Loucy (cell line): ENCODE data around the gene OGA.
A peak's percentile ranks its signal among the peaks of the same experiment; 100 is the strongest.

Experiments
- H2AFZ ChIP-seq: fragments of 200-600 bp; sonication (generic); 2 replicates; pipeline ENCODE4 v1.6.0; 2016; ENCODE audit warnings: antibody characterized with exemption, mild to moderate bottlenecking, low read length, moderate library complexity
- H3F3A ChIP-seq: fragments of 200-600 bp; 2 replicates; pipeline ENCODE4 v1.6.0; 2016; ENCODE audit warnings: antibody characterized with exemption, low read depth, mild to moderate bottlenecking
- H3K27me3 ChIP-seq: fragments of 200-600 bp; sonication (generic); 2 replicates; pipeline ENCODE4 v1.6.1; 2014; ENCODE audit warnings: low read length, mild to moderate bottlenecking; ENCODE audit not compliant: insufficient read depth, poor library complexity, severe bottlenecking
- H3K36me3 ChIP-seq: fragments of 200-600 bp; sonication (generic); 2 replicates; pipeline ENCODE4 v1.6.1; 2016; ENCODE audit warnings: low read length; ENCODE audit not compliant: insufficient read depth
- H3K4me1 ChIP-seq: fragments of 200-600 bp; sonication (generic); 2 replicates; pipeline ENCODE4 v1.5.1; 2014; ENCODE audit warnings: low read length, mild to moderate bottlenecking; ENCODE audit not compliant: insufficient read depth, poor library complexity, severe bottlenecking
- H3K4me2 ChIP-seq: fragments of 200-600 bp; sonication (generic); 2 replicates; pipeline ENCODE4 v1.6.0; 2014; ENCODE audit warnings: antibody characterized with exemption, low read length, low read depth, mild to moderate bottlenecking; ENCODE audit not compliant: poor library complexity, severe bottlenecking
- H3K4me3 ChIP-seq: fragments of 200-600 bp; sonication (generic); 2 replicates; pipeline ENCODE4 v1.5.1; 2014; ENCODE audit warnings: low read length, mild to moderate bottlenecking, mixed read lengths; ENCODE audit not compliant: poor library complexity, severe bottlenecking
- H3K79me2 ChIP-seq: fragments of 200-600 bp; sonication (generic); 2 replicates; pipeline ENCODE4 v1.6.1; 2014; ENCODE audit warnings: low read length; ENCODE audit not compliant: insufficient read depth
- H3K9ac ChIP-seq: fragments of 200-600 bp; sonication (generic); 2 replicates; pipeline ENCODE4 v1.6.0; 2014; ENCODE audit warnings: mild to moderate bottlenecking, low read depth, low read length, moderate library complexity; ENCODE audit not compliant: poor library complexity, severe bottlenecking
- H3K9me2 ChIP-seq: fragments of 200-600 bp; sonication (generic); replicated peaks from 2 replicates; pipeline ENCODE4 v1.6.1; 2016; ENCODE audit warnings: low read depth, low read length, mixed read lengths
- H3K9me3 ChIP-seq: fragments of 200-600 bp; sonication (generic); 2 replicates; pipeline ENCODE4 v1.6.1; 2014; ENCODE audit warnings: mild to moderate bottlenecking, antibody characterized with exemption, low read length, low read depth; ENCODE audit not compliant: insufficient read depth
- H4K20me1 ChIP-seq: fragments of 200-600 bp; sonication (generic); 2 replicates; pipeline ENCODE4 v1.6.0; 2014; ENCODE audit warnings: antibody characterized with exemption, low read length, mild to moderate bottlenecking; ENCODE audit not compliant: insufficient read depth, poor library complexity, severe bottlenecking
- EZH2phosphoT487 ChIP-seq: fragments of 200-600 bp; IDR thresholded peaks from 2 replicates; pipeline ENCODE4 v1.6.1; 2018; ENCODE audit warnings: antibody characterized with exemption, mild to moderate bottlenecking, moderate library complexity, borderline replicate concordance
- TF ChIP-seq, protein P1 (sequence below): fragments of 200-600 bp; sonication (generic); conservative IDR thresholded peaks from 2 replicates; pipeline ENCODE4 v1.5.1; 2014; ENCODE audit warnings: mild to moderate bottlenecking, antibody characterized with exemption, low read length

OGA gene

DNA sequence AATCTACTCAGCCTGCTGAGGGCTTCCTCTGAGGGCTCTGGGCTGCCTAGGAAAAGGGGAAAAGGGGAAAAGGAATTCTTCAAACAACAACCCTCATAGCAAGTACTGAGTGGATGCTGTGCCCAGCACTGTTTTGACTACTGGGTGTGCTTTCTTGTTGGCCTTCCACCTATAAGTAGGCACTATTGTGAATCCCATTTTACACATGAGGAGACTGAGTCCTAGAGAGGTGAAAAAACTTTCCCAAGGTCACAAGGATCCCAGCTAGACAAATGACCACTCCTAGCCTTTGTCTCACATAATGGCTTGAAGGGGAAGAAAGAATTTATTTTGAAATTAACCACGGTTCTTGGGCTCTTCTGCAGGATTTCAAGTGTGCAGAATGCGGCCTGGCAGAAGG lies 59.4 kb downstream of the OGA start:
- no peaks in the 10 kb centered on the region for H3K27me3 ChIP-seq
- no peak for TF ChIP-seq EZH2phosphoT487
- TF ChIP-seq, protein P1, sequence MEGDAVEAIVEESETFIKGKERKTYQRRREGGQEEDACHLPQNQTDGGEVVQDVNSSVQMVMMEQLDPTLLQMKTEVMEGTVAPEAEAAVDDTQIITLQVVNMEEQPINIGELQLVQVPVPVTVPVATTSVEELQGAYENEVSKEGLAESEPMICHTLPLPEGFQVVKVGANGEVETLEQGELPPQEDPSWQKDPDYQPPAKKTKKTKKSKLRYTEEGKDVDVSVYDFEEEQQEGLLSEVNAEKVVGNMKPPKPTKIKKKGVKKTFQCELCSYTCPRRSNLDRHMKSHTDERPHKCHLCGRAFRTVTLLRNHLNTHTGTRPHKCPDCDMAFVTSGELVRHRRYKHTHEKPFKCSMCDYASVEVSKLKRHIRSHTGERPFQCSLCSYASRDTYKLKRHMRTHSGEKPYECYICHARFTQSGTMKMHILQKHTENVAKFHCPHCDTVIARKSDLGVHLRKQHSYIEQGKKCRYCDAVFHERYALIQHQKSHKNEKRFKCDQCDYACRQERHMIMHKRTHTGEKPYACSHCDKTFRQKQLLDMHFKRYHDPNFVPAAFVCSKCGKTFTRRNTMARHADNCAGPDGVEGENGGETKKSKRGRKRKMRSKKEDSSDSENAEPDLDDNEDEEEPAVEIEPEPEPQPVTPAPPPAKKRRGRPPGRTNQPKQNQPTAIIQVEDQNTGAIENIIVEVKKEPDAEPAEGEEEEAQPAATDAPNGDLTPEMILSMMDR: no peak
- no peak overlapping the region for H3K4me2 ChIP-seq
- no peaks in the 10 kb centered on the region for H3K79me2 ChIP-seq
- no peak overlapping the region for H3K4me3 ChIP-seq
- no peaks in the 10 kb centered on the region for H4K20me1 ChIP-seq
- H3K9me3 ChIP-seq: no peaks in the 10 kb centered on the region
- H3K36me3 ChIP-seq: no peaks in the 10 kb centered on the region
- H3K9ac ChIP-seq: no peak overlapping the region
- no peaks in the 10 kb centered on the region for H3F3A ChIP-seq
- no peaks in the 10 kb centered on the region for H3K4me1 ChIP-seq
- no peaks in the 10 kb centered on the region for H3K9me2 ChIP-seq
- no peak overlapping the region for H2AFZ ChIP-seq

DNA sequence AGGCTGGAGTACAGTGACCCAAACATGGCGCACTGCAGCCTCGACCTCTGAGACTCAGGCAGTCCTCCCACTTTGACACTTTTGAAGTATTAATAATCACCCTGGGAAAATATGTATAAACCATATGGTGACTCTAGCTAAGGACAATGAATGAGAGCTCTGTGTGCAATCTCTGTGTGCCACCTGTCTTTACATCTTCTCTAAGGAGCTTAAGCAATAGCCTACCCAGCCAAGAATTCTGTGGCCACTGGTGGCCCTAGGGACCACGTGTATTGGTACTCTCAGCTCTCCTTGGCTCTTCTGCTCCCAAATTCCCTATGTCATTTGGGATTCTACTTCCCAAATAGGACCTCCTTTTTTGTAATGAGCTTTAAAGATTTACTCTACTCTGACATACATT lies 66.0 kb downstream of the OGA start:
- Histone ChIP-seq H3K36me3 (no peaks in the 10 kb centered on the region), H3K79me2 (no peaks in the 10 kb centered on the region), H3K4me3 (no peak overlapping the region), H3K9me2 (no peaks in the 10 kb centered on the region), H3K4me1 (no peaks in the 10 kb centered on the region), H3K4me2 (no peak overlapping the region), H3K9me3 (no peaks in the 10 kb centered on the region), H3K27me3 (no peaks in the 10 kb centered on the region), H2AFZ (no peak overlapping the region), H3K9ac (no peak overlapping the region), H4K20me1 (no peaks in the 10 kb centered on the region), H3F3A (no peaks in the 10 kb centered on the region)
- TF ChIP-seq, protein P1: no peak
- TF ChIP-seq EZH2phosphoT487: no peak

DNA sequence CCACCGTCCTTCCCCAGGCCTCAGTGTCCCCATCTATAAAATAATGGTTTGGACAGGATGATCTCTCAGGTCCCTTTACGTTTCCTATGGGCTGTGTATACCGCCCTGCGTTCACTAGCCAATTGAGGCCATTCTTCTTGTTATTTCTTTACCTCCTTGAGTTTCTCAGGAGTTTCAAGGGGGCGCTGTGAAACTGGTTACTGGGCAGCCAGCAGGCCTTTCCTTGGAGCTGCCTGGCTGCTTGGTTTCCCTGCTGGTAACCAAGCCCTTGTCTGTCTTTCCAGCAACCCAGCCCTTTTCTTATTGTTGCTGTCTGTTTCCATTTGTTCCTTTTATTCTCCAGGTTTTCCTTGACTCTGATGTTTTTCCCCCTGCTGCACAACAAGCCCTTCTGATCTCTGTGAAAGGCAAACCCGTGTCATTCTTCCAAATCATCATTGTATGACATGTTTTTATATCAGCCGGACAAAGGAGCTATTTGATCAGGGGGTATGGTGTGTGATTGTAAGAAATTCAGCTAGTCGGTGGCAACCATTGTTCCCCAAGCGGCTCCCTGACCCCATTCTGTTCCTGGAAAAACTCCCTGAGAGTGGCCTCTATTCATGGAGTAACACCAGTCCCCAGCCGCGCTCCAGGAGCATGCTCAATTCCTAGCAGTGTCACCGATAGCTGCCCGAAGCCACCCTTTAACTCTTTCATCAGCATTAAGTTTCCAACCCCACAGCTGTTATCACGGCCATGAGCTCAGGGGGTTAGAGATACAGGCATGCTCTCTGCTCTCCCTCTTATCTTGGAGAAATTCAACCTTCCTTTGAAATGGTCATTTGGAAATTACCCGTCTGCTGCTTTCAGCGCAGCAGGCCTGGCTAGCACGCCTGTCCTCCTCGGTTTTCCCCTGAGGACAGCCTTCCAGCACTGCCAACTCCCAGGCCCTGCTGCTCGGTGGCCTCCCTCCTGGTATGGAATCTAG lies 68.9 kb downstream of the OGA start:
- H3K36me3 ChIP-seq: no peaks in the 10 kb centered on the region
- no peaks in the 10 kb centered on the region for H4K20me1 ChIP-seq
- no peak overlapping the region for H3K4me3 ChIP-seq
- H3K9me3 ChIP-seq: no peaks in the 10 kb centered on the region
- H3K79me2 ChIP-seq: no peaks in the 10 kb centered on the region
- no peaks in the 10 kb centered on the region for H3K9me2 ChIP-seq
- H3K4me1 ChIP-seq: no peaks in the 10 kb centered on the region
- no peaks in the 10 kb centered on the region for H3K27me3 ChIP-seq
- no peak overlapping the region for H3K9ac ChIP-seq
- no peak overlapping the region for H2AFZ ChIP-seq
- TF ChIP-seq, protein P1: peak; percentile 28; the same call in 1 of the 2 replicates
- TF ChIP-seq EZH2phosphoT487: no peak
- no peaks in the 10 kb centered on the region for H3F3A ChIP-seq
- no peak overlapping the region for H3K4me2 ChIP-seq
